Epithelial cell of prostate (primary cell): ENCODE data around the gene AP1M1.

Experiments used
- DNase-seq: peaks from one replicate; pipeline ENCODE4 v3.0.0-alpha.2; 2011; ENCODE audit warnings: low read depth, low spot score
- H3K27ac ChIP-seq: fragments of 450-650 bp; 2 replicates; pipeline ENCODE4 v1.5.1; 2017; ENCODE audit warnings: mild to moderate bottlenecking

Gene AP1M1

GRCh38 chr19:16206637-16207036 lies 8.9 kb downstream of the AP1M1 start:
- H3K27ac ChIP-seq = no peak overlapping the region
- no peak for DNase-seq

DNA sequence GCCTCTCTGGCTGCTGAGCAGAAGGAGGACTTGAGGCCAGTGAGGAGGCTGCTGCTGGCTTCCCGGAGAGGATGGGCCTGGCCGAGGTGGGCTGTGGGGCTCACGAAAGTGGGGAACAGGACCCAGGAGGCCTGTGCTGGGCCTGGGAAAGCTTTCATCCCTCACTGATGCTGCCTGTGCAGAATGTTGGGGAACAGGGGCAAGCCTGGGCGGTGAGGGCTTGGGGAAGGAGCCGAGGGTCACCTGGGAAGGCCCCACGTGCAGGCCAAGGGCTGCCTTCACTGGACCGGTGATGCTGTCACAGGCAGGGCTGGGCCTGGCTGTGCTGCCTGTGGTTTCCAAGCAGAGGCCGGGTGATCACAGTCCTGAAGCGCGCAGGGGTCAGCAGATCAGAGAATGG lies 9.4 kb downstream of the AP1M1 start:
- DNase-seq = no peak
- H3K27ac ChIP-seq = no peak overlapping the region

GRCh38 chr19:16207490-16208025 lies 9.8 kb downstream of the AP1M1 start:
- DNase-seq = no peak
- H3K27ac ChIP-seq = no peak overlapping the region

DNA sequence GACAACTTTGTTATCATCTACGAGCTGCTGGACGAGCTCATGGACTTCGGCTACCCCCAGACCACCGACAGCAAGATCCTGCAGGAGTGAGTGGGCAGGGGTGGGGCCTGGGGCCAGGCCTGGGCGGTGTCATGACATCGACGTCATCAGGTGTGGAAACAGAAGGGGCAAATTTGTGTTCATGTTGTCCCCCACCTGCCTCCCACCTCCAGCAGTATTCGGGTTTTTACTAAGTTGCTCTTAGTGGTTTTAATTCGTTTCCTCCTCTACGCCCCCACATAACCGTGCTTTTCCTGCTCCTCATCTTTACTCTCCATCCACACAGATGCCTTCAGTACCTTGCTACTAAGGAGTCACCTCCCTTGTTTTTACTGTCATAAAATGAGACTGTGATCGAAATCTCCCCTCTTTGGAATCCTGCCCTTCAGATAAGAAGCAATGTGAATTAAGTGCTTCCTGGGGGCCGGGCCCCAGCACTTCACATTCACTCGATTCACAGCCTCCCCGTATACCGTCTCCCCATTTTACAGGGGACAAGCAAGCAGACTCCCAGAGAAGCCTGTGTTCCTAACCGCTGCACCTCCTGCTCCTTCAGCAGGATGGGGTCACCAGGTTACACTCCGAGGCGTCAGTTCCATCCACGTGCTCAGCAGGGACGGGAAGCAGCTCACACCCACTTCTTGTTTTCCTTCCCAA lies 10.5 kb downstream of the AP1M1 start:
- H3K27ac ChIP-seq = no peak overlapping the region
- DNase-seq = no peak

DNA sequence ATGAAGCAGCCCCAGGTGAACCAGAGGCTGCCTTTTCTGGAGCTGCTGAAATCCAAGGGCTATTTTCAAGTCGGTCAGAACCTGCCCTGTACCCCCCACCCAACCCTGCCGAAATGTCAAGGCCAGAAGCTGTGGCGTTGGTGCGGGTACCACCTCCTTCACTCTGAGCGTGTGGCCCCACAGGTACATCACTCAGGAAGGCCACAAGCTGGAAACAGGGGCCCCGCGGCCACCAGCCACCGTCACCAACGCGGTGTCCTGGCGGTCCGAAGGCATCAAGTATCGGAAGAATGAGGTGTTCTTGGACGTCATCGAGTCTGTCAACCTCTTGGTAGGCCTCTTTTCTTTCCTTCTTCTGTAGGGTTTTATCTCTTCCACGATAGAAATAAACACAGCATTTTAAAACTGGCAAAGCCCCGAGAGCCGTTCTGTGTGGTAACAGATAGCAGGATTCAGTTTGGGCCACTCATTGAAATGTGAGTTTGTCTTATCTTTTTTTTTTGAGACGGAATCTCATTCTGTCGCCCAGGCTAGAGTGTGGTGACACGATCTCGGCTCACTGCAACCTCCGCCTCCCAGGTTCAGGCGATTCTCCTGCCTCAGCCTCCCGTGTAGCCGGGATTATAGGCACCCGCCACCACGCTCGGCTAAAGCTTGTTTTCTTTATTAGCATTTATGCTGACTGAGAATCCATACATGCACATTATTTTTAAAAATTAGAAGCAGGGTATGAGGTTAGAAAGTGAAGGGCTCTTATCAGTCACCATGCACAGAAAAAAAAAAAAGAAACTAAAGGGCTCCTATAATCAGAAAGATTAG lies 11.3 kb downstream of the AP1M1 start:
- H3K27ac ChIP-seq = no peak overlapping the region
- no peak for DNase-seq

DNA sequence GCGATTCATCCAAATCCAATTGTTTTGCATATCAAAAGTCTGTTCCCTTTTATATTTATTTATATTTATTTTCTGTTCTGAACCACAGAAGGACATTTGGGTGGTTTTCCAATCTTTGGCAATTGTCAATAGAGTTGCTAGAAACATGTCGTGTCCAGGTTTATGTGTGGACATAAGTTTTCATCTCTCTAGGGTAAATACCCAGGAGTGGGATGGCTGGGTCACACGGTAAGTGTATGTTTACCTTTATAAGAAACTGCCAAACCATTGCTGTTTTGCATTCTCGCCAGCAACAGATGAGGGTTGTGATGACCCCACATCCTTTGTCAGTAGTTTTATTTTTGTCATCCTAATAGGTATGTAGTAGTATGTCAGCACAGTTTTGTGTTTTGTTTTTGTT lies 12.5 kb downstream of the AP1M1 start:
- H3K27ac ChIP-seq = no peak overlapping the region
- no peak for DNase-seq

DNA sequence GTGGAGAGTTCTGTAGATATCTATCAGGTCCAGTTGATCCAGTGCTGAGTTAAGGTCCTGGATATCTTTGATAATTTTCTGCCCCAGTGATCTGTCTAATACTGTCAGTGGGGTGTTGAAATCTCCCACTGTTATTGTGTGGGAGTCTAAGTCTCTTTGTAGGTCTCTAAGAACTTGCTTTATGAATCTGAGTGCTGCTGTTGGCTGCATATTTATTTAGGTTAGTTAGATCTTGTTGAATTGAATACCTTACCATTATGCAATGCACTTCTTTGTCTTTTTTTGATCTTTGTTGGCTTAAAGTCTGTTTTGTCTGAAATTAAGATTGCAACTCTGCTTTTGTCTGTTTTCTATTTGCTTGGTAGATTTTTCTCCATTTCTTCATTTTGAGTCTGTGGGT lies 15.4 kb downstream of the AP1M1 start:
- DNase-seq = no peak
- H3K27ac ChIP-seq = no peak overlapping the region

- no peak overlapping the region for H3K27ac ChIP-seq
- no peak for DNase-seq
Measured at GRCh38 chr19:16216744-16217670, 19.3 kb downstream of the AP1M1 start.

DNA sequence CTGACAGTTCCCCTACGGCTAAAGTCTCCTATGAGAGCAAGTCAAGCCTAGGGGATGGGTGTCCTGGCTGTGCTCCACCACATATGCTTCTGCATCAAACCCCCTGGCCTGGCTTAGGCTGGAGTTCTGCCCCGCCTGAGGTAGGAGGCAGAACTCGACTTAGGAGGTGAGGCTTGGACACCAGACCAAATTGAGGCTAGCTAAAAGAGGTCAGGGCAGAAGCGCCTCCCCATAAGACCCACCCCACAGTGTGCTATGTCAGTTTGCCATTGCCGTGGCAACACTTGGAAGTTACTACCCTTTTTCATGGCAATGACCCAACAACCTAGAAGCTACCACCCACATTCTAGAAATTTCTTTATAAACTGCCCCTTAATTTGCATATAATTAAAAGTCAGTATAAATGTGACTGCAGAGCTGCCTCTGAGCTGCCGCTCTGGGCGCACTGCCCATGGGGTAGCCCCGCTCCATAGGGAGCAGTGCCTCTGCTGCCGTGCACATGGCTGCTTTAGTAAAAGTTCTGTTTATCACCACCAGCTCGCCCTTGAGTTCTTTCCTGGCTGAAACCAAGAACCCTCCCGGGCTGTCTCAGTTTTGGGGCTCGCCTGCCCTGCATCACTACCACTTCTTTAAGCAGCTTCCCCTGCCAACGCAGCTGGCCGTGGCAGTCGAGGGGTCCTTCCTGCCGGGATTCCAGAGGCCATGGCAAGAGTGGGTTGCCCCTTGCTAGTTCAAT lies 20.2 kb downstream of the AP1M1 start:
- no peak for DNase-seq
- H3K27ac ChIP-seq = no peak overlapping the region

GRCh38 chr19:16218851-16219250 lies 21.1 kb downstream of the AP1M1 start:
- no peak overlapping the region for H3K27ac ChIP-seq
- no peak for DNase-seq

GRCh38 chr19:16222806-16223205 lies 25.1 kb downstream of the AP1M1 start:
- no peak for DNase-seq
- H3K27ac ChIP-seq = no peak overlapping the region

- H3K27ac ChIP-seq = no peak overlapping the region
- DNase-seq = no peak
Measured at GRCh38 chr19:16223746-16224145, 26.0 kb downstream of the AP1M1 start.

GRCh38 chr19:16224293-16225045 lies 26.8 kb downstream of the AP1M1 start:
- no peak overlapping the region for H3K27ac ChIP-seq
- no peak for DNase-seq

DNA sequence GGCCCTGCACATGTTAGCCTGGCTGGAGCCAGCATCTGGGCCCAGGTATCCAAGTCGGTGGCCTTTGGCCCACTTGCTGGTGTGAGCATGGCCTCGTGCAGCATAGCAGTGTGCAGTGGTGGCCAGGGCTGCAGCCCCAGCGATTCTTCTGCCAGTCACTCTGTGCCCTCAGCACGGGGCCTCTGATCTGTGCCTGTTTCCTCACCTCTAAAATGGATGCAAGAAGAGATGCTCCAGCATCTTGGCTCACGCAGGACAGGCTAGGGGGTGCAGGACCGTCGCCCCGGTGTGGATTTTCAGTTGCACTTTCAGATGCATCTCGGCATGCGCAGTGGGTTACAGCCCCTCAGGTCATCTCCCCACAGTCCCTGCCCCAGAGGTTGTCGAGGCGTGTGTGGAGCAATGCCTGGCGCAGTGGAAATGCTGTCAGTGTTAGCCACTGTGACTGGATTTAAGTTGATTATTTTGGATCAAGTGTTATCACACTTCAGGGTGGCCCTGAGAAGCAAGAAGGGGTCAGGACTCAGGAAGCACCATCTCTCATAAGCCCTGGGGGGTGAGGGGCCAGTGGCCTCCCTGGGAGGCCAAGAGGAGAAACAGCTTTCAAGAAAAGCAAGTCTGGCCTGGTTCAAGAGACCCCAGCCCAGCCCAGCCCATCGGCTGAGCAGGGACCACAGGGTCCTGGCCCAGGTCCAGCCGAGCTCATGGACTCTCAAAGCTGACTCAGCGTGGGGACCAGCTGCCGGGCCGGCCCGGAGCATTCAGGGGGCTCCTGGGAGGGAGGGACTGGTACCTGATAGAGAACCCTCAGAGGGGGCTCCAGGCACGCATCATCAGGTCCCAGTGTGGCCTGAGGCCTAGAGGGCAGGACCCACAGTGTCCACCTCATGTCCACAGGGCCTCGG lies 27.8 kb downstream of the AP1M1 start:
- no peak for DNase-seq
- no peak overlapping the region for H3K27ac ChIP-seq

- DNase-seq = no peak
- H3K27ac ChIP-seq = no peak overlapping the region
Measured at GRCh38 chr19:16226184-16226591, 28.5 kb downstream of the AP1M1 start.

- DNase-seq = no peak
- H3K27ac ChIP-seq = no peak overlapping the region
Measured at GRCh38 chr19:16226878-16227836, 29.4 kb downstream of the AP1M1 start.
